Spleen (tissue), 11 donors: Measurements from ENCODE around the gene CLMN. TPM values are rescaled to one million over a fixed set of nuclear protein-coding genes. Genes with fewer than 3 reads are reported as not detected.

Experiments used
- DNase-seq: peaks from one replicate; pipeline ENCODE4 v3.0.0-alpha.2; 2020
- H3K27ac ChIP-seq, 8 donors: fragments of 200-600 bp; sonication (generic) in 7 of 8; 1 replicate in 4 of 8; 2 replicates in 4 of 8; pipeline versions ENCODE4 v1.5.0 to v1.8.0; 2016 to 2021; ENCODE audit warnings: inconsistent platforms in 4 of 8, mild to moderate bottlenecking in 4 of 8, moderate library complexity in 1 of 8
- H3K27me3 ChIP-seq, 7 donors: fragments of 200-600 bp; sonication (generic) in 6 of 7; replicated peaks in 1 of 7; 1 replicate in 4 of 7; 2 replicates in 3 of 7; pipeline versions ENCODE4 v1.5.0 to v1.8.0; 2016 to 2021; ENCODE audit warnings: inconsistent platforms in 3 of 7, mild to moderate bottlenecking in 1 of 7
- H3K36me3 ChIP-seq, 6 donors: fragments of 200-600 bp; sonication (generic) in 5 of 6; 1 replicate in 4 of 6; 2 replicates in 2 of 6; pipeline versions ENCODE4 v1.5.0 to v1.8.0; 2016 to 2021; ENCODE audit warnings: inconsistent platforms in 2 of 6
- H3K4me1 ChIP-seq, 6 donors: fragments of 200-600 bp; sonication (generic) in 5 of 6; 1 replicate in 3 of 6; 2 replicates in 3 of 6; pipeline versions ENCODE4 v1.5.0 to v1.8.0; 2016 to 2021; ENCODE audit warnings: inconsistent platforms in 3 of 6
- H3K4me3 ChIP-seq, 8 donors: fragments of 200-600 bp; sonication (generic) in 7 of 8; 1 replicate in 4 of 8; 2 replicates in 4 of 8; pipeline versions ENCODE4 v1.5.0 to v1.8.0; 2016 to 2021; ENCODE audit warnings: inconsistent platforms in 4 of 8, mild to moderate bottlenecking in 4 of 8, moderate library complexity in 2 of 8
- H3K9me3 ChIP-seq, 8 donors: fragments of 200-600 bp; sonication (generic) in 7 of 8; 1 replicate in 4 of 8; 2 replicates in 4 of 8; pipeline versions ENCODE4 v1.5.0 to v1.8.0; 2016 to 2021; ENCODE audit warnings: inconsistent platforms in 4 of 8
- POLR2A ChIP-seq, 3 donors: fragments of 450-650 bp; IDR thresholded peaks; one replicate each; pipeline ENCODE4 v1.5.1; 2017; ENCODE audit warnings: antibody characterized with exemption in 3 of 3, mild to moderate bottlenecking in 1 of 3
- POLR2AphosphoS5 ChIP-seq, 3 donors: sonication (generic); formaldehyde crosslinking; IDR thresholded peaks; one replicate each; pipeline ENCODE4 v1.5.1; 2017; ENCODE audit warnings: antibody characterized with exemption in 3 of 3
- WGBS, 5 donors: extraction: QIAGEN DNeasy Blood & Tissue Kit in 3 of 5; methylation state at CpG; one replicate each; pipeline versions ENCODE4 v1.1.5 to v1.1.7; 2013 to 2018; 5-methylcytosine and 5-hydroxymethylcytosine counted together
- intact Hi-C: fragments of 100-400 bp; cut with DNase I; formaldehyde crosslinking; loops from one replicate; pipeline ENCODE4 v1.15.0; 2023; ENCODE audit warnings: low total_unique reads
- polyA plus RNA-seq, 3 donors: library from polyadenylated mRNA; stranded (reverse); fragments of 200-250 nt; gene quantifications; one replicate each; pipeline ENCODE4 v1.2.1, GENCODE V29; 2013
- total RNA-seq, 7 donors: library from RNA; depleted of rRNA in 3 of 7; stranded (reverse); fragments of >200 nt in 3 of 7; fragmentation: NEBNext Ultra II Directional in 4 of 7; extraction: Animal tissue kit (Norgen Biotek cat#: 25700) in 4 of 7; gene quantifications; one replicate each; pipeline versions ENCODE4 v1.1.0 to v1.2.1, GENCODE V29; 2016 to 2021
- TF ChIP-seq, protein P1 (sequence below), 11 experiments: fragments of 200-600 bp in 7 of 11; fragments of 450-650 bp in 4 of 11; sonication (generic) in 4 of 11; IDR thresholded peaks in 8 of 11; conservative IDR thresholded peaks in 3 of 11; 1 replicate in 7 of 11; 2 replicates in 4 of 11; pipeline versions ENCODE4 v1.4.0 to v1.8.0; 2016 to 2021; ENCODE audit warnings: antibody characterized with exemption in 11 of 11, inconsistent platforms in 4 of 11, mild to moderate bottlenecking in 1 of 11
- donor health status: healthy with polysubstance abuse.
- donor health status: DM: no; HTN: no; CAD: no; lungs with moderate emphysema.
- donor health status: DM: no; HTN: no; CAD: no.
- donor health status: Bipolar disorder and iron deficiency.
- donor health status: healthy.
- donor health status: DM: no; HTN: no; CAD: no.
- donor health status: DM: yes; HTN: yes; CAD: no.

Gene CLMN
- total and polyA plus RNA-seq, 10 donors = 2.7 to 21.4 (median 14.8) TPM

DNA sequence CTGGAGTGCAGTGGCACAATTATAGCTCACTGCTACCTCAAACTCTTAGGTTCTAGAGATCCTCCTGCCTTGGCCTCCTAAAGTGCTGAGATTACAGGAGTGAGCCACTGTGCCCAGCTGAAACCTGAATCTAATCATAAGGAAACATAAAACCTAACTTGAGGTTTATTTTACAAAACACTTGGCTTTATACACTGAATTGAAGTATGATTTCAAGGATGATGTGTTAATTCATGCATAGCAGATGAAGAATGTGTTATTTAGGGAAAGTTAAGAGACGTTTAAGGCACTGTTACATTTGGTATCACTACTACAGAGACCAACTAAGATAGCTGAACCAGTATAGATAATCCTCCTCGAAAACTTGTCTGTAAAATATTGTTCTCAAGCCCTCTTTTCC is 168.8 kb downstream of the CLMN start:
- 70 to 80% (median 76%) methylated on average over 2 of the region's 2 CpGs for WGBS, 5 donors
- Histone ChIP-seq H3K27ac (no peak overlapping the region), H3K4me3 (no peak overlapping the region), H3K36me3 (peaks cover 0 to 8% (median 0%) of the 10 kb centered on the region in 6 donors), H3K27me3 (no peaks in the 10 kb centered on the region), H3K9me3 (peaks cover 0 to 7% (median 5%) of the 10 kb centered on the region in 8 donors), H3K4me1 (peaks cover 9 to 100% (median 77%) of the 10 kb centered on the region in 6 donors)
- no peak for DNase-seq
- intact Hi-C loops = no loop called here
- TF ChIP-seq, protein P1, sequence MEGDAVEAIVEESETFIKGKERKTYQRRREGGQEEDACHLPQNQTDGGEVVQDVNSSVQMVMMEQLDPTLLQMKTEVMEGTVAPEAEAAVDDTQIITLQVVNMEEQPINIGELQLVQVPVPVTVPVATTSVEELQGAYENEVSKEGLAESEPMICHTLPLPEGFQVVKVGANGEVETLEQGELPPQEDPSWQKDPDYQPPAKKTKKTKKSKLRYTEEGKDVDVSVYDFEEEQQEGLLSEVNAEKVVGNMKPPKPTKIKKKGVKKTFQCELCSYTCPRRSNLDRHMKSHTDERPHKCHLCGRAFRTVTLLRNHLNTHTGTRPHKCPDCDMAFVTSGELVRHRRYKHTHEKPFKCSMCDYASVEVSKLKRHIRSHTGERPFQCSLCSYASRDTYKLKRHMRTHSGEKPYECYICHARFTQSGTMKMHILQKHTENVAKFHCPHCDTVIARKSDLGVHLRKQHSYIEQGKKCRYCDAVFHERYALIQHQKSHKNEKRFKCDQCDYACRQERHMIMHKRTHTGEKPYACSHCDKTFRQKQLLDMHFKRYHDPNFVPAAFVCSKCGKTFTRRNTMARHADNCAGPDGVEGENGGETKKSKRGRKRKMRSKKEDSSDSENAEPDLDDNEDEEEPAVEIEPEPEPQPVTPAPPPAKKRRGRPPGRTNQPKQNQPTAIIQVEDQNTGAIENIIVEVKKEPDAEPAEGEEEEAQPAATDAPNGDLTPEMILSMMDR (IDR thresholded peaks at IDR 0.05 in 8 of 11, conservative IDR thresholded peaks at IDR 0.05 in 3 of 11) = no peak
- TF ChIP-seq POLR2A (IDR thresholded peaks at IDR 0.05) = no peak

DNA sequence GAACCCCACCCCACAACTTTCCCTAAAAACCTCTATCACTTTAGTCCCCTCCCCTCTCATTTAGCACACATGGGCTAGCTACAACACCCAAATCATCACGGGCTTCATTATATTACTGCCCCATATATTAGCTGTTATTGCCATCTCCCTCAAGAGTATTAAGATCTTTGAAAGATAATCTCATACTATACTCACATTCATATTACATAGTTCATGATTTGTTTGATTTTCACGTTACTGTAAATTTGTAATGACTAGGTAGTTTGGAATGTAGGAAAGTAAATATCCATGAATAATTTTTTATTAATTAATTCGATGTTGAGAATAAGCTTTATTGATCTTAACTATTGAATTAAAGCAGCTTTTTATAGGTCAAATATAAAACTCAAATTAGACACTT is 170.3 kb downstream of the CLMN start:
- H3K4me3 ChIP-seq = no peak overlapping the region
- no peak overlapping the region for H3K27ac ChIP-seq
- peaks cover 0 to 10% (median 0%) of the 10 kb centered on the region in 6 donors for H3K36me3 ChIP-seq
- TF ChIP-seq POLR2A (IDR thresholded peaks at IDR 0.05) (no peak), POLR2AphosphoS5 (IDR thresholded peaks at IDR 0.05) (no peak)
- TF ChIP-seq, protein P1 (IDR thresholded peaks at IDR 0.05 in 8 of 11, conservative IDR thresholded peaks at IDR 0.05 in 3 of 11) = no peak
- peaks cover 0 to 89% (median 65%) of the 10 kb centered on the region in 6 donors for H3K4me1 ChIP-seq
- WGBS, 5 donors = 90 to 94% (median 93%) methylated on average over 3 of the region's 3 CpGs
- DNase-seq = no peak
- no peaks in the 10 kb centered on the region for H3K27me3 ChIP-seq
- peaks cover 6 to 22% (median 19%) of the 10 kb centered on the region in 8 donors for H3K9me3 ChIP-seq
- intact Hi-C loops = no loop called here

DNA sequence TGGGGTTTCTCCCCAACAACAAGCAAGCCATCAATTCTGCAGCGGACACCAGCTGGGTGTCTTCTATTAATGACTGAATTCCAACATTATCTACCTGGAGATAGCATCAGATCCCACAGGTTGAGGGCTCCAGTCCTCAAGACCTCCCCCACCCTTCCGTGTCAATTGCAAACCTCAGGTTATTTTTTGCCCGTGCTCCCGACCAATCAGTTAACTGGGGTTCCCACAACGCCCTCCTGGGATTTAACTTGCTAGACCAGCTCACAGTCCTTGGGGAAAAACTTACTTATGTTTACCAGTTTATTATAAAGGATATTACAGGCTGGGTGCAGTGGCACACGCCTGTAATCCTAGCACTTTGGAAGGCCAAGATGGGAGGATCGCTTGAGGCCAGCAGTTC is 172.1 kb downstream of the CLMN start:
- peak overlapping the region in 3 of 8 donors; percentile 1 to 32 (median 4) for H3K27ac ChIP-seq
- intact Hi-C loops = no loop called here
- H3K4me1 ChIP-seq = peaks cover 14 to 89% (median 70%) of the 10 kb centered on the region in 6 donors
- no peaks in the 10 kb centered on the region for H3K27me3 ChIP-seq
- H3K4me3 ChIP-seq = no peak overlapping the region
- H3K36me3 ChIP-seq = peaks cover 0 to 10% (median 0%) of the 10 kb centered on the region in 6 donors
- WGBS, 5 donors = 70 to 91% (median 88%) methylated on average over 7 of the region's 7 CpGs
- no peak for TF ChIP-seq POLR2AphosphoS5 (IDR thresholded peaks at IDR 0.05)
- no peak for TF ChIP-seq POLR2A (IDR thresholded peaks at IDR 0.05)
- TF ChIP-seq, protein P1 (IDR thresholded peaks at IDR 0.05 in 8 of 11, conservative IDR thresholded peaks at IDR 0.05 in 3 of 11) = no peak
- DNase-seq = no peak
- peaks cover 8 to 25% (median 21%) of the 10 kb centered on the region in 8 donors for H3K9me3 ChIP-seq

DNA sequence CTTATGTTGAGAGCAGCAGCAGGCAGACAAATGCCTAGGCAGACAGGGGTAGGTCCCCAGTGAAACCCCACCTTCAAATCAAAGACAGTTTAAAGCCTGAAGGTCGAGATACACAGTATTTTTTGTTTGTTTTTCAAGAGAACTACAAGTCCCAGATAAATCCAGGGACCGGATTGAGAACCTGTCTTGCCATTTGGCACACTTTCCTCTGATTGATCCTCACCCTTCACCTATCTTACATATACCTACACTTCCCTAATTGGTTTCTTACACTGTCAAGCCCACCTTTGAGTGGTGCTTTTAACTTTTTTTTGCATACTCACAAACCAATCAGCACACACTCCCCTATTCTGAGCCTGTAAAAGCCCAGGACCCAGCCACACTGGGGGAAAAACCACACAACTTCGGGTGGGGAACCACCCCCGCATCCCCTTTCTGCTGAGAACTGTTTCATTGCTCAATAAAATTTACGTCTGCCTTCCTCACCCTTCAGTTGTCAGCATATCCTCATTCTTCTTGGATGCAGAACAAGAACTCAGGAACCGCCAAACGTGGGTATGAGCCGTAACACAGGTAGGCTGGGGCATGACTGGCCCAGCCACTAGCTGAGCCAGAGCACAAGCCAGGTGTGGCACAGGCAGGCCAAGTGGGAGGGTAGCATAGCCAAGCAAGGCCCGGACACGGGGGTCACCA is 173.5 kb downstream of the CLMN start:
- TF ChIP-seq, protein P1 (IDR thresholded peaks at IDR 0.05 in 8 of 11, conservative IDR thresholded peaks at IDR 0.05 in 3 of 11) = no peak
- TF ChIP-seq POLR2A (IDR thresholded peaks at IDR 0.05) = no peak
- TF ChIP-seq POLR2AphosphoS5 (IDR thresholded peaks at IDR 0.05) = peak in 2 of 3 donors; percentile 24 to 26
- Histone ChIP-seq H3K36me3 (peaks cover 0 to 10% (median 0%) of the 10 kb centered on the region in 6 donors), H3K4me3 (no peak overlapping the region), H3K4me1 (peaks cover 24 to 89% (median 71%) of the 10 kb centered on the region in 6 donors), H3K27ac (peak overlapping the region in 4 of 8 donors; percentile 16 to 58 (median 43)), H3K9me3 (peaks cover 8 to 25% (median 21%) of the 10 kb centered on the region in 8 donors), H3K27me3 (no peaks in the 10 kb centered on the region)
- peak; percentile 64 for DNase-seq
- intact Hi-C loops = no loop called here
- 67 to 85% (median 82%) methylated on average over 10 of the region's 10 CpGs for WGBS, 5 donors
